ENCODE data around the gene KCTD17.

GRCh38 chr22:37079158-37079557 lies 27.6 kb downstream of the KCTD17 start:
- no peak for TF ChIP-seq ELK4 (CRISPR knock-in tag; IDR thresholded peaks at IDR 0.05; ENCODE audit: borderline replicate concordance)
- TF ChIP-seq MAFK (conservative IDR thresholded peaks at IDR 0.05 in 1 of 2, IDR thresholded peaks at IDR 0.05 in 1 of 2; ENCODE audit: low read length in 2 of 2), result no peak
- no peak for TF ChIP-seq CTCF (CRISPR knock-in tag; IDR thresholded peaks at IDR 0.05)
- TF ChIP-seq CBX1 (IDR thresholded peaks at IDR 0.05; ENCODE audit: low read depth), result no peak
- no peak for TF ChIP-seq ZNF552 (CRISPR knock-in tag; IDR thresholded peaks at IDR 0.05; ENCODE audit: borderline replicate concordance)
- TF ChIP-seq ZBTB7A (CRISPR knock-in tag; IDR thresholded peaks at IDR 0.05), result no peak
- no peak for TF ChIP-seq POLR2AphosphoS5 (IDR thresholded peaks at IDR 0.05; ENCODE audit: low read depth, low read length)
- no peak for TF ChIP-seq ZNF207 (IDR thresholded peaks at IDR 0.05; ENCODE audit: borderline replicate concordance)
- TF ChIP-seq CHD4 (IDR thresholded peaks at IDR 0.05; ENCODE audit: borderline replicate concordance, low read length), result no peak
- no peak for TF ChIP-seq RNF2 (conservative IDR thresholded peaks at IDR 0.05; ENCODE audit: low read depth)
- TF ChIP-seq BCLAF1 (IDR thresholded peaks at IDR 0.05), result no peak
- TF ChIP-seq IKZF1 (IDR thresholded peaks at IDR 0.05), result no peak
